ENCODE results near the gene HENMT1.
"Not testable (repeated sequence)": the region's sequence is repeated elsewhere in the genome, so short reads cannot be mapped to it uniquely, and the experiment has no call there.

Gene HENMT1

DNA sequence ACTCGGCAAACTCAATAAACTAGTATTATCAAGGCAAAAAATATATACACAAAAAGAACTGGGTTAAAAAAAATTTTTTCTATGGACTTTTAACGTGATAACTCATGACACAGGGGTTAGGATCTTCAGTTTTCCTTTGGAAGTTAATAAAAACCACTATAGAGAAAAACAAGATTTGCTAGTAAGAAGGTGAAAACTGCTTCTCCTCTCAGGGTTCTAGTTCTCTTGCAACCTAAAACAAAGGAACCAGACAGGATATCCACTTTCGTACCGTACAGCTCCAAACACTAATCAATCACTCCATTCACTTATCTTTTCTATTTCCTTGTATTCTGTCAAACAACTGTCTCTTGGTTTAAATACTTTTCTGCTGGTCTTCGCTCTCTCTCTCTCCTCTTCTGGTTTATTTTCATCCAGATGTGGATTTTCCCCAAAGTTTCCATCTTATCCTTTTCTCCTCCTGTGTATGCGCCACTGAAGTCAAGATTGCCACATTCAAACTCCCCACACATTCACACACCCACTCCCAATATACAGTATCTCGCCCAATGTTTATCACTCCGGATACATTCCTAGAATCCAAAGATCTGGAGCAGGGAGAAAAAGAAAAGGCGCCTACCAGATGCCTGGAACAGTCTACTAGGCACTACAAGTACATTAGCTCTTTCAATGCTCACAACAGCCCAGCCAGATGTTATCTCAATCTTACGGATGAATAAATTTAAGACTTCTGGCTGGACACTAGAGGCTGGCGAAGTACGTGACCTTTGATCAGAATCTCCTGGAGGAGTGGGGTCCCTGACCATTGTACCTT lies 30.4 kb upstream of the HENMT1 start:
- peak overlapping the region; percentile 99 for H3K4me3 Mint-ChIP-seq
- H3K9me3 Mint-ChIP-seq = no peaks in the 10 kb centered on the region
- peak overlapping the region; percentile 100 for H3K27ac Mint-ChIP-seq
- H3K36me3 Mint-ChIP-seq (ENCODE audit: low read depth) = peaks cover 29% of the 10 kb centered on the region
- H3K4me1 Mint-ChIP-seq (ENCODE audit: low read depth) = peaks cover 26% of the 10 kb centered on the region
- H3K27me3 Mint-ChIP-seq (ENCODE audit: low read depth) = peaks cover 6% of the 10 kb centered on the region

DNA sequence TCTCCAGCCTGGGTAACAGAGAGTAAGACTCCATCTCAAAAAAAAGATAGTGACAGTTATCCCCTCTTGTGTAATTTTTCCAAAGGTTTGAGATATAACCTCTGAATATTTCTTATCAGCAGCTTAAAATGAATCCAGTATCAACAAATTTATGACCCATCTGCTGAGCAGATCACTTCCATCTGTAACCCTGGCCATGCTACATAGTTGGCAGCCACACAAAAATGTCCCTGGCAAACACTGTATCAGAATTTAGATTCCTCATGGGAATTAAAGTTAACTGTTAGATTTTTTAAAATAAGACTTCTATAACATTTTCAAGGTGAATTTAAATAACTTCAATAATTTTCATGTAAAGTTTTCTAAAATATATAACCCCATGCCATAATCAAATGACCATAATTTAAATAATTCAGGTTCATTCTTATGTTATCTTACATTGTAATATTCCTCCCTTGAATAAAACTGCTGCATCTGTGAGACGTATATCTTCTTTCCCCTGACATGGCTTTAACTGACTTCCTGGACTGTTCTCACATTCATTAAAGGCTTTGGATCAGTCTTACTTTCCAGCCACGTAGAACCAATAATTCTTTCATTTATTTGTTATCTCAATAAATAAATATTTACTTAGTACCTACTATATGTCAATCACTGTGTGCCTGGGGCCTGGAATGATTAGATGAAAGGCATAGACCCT lies 25.9 kb upstream of the HENMT1 start:
- Mint-ChIP-seq H3K27ac (no peak overlapping the region), H3K9me3 (no peaks in the 10 kb centered on the region), H3K4me3 (no peak overlapping the region), H3K27me3 (ENCODE audit: low read depth) (peaks cover 10% of the 10 kb centered on the region), H3K36me3 (ENCODE audit: low read depth) (no peaks in the 10 kb centered on the region), H3K4me1 (ENCODE audit: low read depth) (peaks cover 14% of the 10 kb centered on the region)

DNA sequence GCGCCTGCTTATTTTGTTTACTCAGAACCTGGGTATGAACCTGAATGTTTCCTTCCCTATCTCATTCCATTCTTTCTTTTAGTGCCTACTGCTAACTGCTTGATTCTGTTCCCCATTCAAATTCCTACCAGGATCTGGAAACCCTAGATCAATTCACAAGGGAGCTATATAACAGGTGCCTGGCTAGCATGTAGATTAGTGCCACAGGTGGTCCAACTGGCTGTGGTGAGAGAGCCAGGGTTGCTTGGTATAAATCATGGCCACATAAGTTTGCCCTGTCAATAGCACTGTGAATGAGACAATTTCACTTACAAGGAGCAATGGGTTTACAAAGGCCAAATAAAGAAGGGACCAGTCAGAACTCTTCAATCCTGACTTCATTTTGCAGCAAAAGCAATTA lies 24.6 kb upstream of the HENMT1 start:
- Mint-ChIP-seq H3K27ac (no peak overlapping the region), H3K27me3 (ENCODE audit: low read depth) (peaks cover 10% of the 10 kb centered on the region), H3K9me3 (no peaks in the 10 kb centered on the region), H3K4me1 (ENCODE audit: low read depth) (peaks cover 6% of the 10 kb centered on the region), H3K36me3 (ENCODE audit: low read depth) (no peaks in the 10 kb centered on the region), H3K4me3 (no peak overlapping the region)

DNA sequence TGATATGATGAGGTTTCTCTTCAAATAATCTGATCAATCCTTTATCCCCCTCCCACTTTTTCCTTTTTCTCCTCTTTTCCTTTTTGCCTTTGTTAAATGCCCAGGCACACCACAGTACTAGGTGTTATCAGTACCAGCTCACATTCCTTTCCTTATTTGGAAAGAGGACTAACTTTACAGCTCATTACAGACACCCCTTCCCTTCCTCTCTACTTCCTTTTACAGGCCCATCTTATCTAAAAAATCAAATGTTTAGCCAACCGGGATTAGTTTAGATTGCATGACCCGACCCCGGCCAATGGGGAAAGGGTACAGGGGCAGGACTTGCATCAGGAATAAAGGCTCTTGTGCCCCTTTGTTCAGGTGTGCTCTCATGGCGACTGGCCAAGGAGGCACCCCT lies 20.8 kb upstream of the HENMT1 start:
- H3K4me3 Mint-ChIP-seq; H3K27me3 Mint-ChIP-seq (ENCODE audit: low read depth); H3K9me3 Mint-ChIP-seq; H3K36me3 Mint-ChIP-seq (ENCODE audit: low read depth); H3K27ac Mint-ChIP-seq; H3K4me1 Mint-ChIP-seq (ENCODE audit: low read depth): not testable (repeated sequence)

DNA sequence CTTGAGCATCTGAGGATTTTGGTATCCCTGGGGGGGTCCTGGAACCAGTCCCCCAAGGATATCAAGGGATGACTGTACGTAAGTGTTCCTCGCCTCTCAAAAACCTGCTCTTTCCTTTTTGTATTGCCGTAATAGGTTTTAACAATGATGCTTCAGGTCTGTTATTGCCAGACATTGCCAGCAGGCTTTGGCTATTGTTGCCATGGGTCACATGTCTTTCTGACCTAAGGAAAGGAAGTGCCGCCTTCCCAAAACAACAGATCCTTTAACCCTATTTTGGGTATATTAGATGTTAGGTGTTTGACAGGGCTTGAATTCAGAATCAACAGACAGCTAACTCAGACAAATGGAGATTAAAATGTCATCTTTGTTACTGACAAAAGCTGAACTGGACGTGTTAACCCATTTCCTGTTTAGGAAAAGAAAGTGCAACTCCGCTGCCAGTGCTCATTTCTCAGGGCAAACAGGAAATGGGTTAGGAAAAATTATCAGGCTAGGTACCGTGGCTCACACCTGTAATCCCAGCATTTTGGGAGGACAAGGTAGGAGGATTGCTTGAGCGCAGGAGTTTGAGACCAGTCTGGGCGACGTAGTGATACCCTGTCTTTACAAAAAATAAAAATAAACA lies 18.8 kb upstream of the HENMT1 start:
- no peak overlapping the region for H3K4me3 Mint-ChIP-seq
- peaks cover 8% of the 10 kb centered on the region for H3K27me3 Mint-ChIP-seq (ENCODE audit: low read depth)
- no peaks in the 10 kb centered on the region for H3K9me3 Mint-ChIP-seq
- H3K36me3 Mint-ChIP-seq (ENCODE audit: low read depth) = no peaks in the 10 kb centered on the region
- H3K27ac Mint-ChIP-seq = peak overlapping the region; percentile 24
- peaks cover 6% of the 10 kb centered on the region for H3K4me1 Mint-ChIP-seq (ENCODE audit: low read depth)

DNA sequence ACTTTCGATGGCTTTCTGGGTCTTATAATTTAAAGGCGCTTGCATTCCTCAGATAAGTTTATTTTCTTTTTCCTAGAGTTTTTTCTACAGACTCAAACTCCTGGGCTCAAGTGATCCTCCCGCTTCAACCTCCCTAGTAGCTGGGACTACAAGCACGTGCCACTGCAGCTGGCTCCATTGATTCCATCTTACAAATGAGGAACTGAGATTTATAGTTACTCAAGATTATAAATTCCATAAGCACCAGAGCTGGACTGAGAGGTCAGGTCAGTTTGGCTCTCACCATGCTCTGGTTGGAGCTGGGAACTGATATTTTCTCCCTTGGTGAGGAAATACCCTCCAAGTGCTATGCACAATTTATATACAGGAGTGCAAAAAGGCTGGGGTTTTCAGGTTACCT lies 17.8 kb upstream of the HENMT1 start:
- H3K27me3 Mint-ChIP-seq (ENCODE audit: low read depth) = peaks cover 6% of the 10 kb centered on the region
- H3K9me3 Mint-ChIP-seq = no peaks in the 10 kb centered on the region
- no peak overlapping the region for H3K4me3 Mint-ChIP-seq
- no peaks in the 10 kb centered on the region for H3K36me3 Mint-ChIP-seq (ENCODE audit: low read depth)
- peaks cover 6% of the 10 kb centered on the region for H3K4me1 Mint-ChIP-seq (ENCODE audit: low read depth)
- no peak overlapping the region for H3K27ac Mint-ChIP-seq

DNA sequence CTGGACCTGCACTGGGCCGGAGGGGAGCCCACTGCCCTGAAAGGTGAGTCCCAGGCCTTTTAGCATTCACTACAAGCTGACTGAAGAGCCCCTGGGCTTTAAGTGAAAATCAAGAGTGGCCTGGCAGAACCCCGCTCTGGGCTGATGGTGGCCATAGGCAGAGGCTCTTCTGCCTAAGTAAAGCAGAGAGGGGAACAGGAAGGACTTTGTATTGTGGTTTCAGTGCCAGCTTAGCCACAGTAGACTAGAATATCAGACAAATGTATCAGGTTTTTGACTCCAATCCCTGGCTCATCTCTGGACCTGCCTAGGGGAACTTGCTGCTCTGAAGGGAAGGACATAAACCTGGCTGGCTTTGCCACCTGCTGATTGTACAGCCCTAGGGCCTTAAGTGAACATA lies 10.2 kb upstream of the HENMT1 start:
- H3K4me3 Mint-ChIP-seq = no peak overlapping the region

DNA sequence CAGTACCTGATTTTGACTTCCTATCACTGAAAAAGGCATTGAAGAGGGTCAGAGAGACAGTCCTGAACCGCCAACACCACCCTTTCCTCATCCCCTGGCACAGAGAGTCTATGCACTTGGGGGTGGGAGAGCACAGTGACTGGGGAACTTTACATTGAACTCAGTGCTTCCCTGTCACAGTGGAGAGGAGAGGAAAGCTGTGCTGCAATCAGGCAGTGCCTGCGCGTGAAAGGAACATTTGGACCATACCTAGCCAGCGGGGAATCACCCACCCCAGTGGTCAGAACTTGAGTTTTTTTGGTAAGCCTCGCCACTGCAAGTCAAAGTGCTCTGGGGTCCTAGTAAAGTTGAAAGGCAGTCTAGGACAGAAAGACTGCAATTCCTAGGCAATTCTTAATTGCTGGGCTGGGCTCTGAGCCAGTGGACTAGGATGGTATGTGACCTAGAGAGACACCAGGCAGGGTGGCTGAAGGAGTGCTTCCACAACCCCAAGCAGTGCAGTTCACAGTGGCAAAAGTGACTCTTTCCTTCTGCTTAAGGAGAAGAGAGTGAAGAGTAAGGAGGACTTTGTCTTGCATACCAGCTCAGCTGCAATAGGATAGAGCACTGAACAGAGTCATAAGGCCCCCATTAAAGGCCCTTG lies 9.4 kb upstream of the HENMT1 start:
- Mint-ChIP-seq H3K4me3 (no peak overlapping the region), H3K27ac (peak overlapping the region; percentile 21), H3K4me1 (ENCODE audit: low read depth) (peaks cover 6% of the 10 kb centered on the region), H3K36me3 (ENCODE audit: low read depth) (no peaks in the 10 kb centered on the region), H3K9me3 (no peaks in the 10 kb centered on the region), H3K27me3 (ENCODE audit: low read depth) (peaks cover 13% of the 10 kb centered on the region)

More for the DNA sequence above, 10.2 kb upstream of the HENMT1 start:
- Mint-ChIP-seq H3K27me3 (ENCODE audit: low read depth) (peaks cover 13% of the 10 kb centered on the region), H3K27ac (no peak overlapping the region), H3K36me3 (ENCODE audit: low read depth) (no peaks in the 10 kb centered on the region), H3K4me1 (ENCODE audit: low read depth) (peaks cover 6% of the 10 kb centered on the region), H3K9me3 (no peaks in the 10 kb centered on the region)

DNA sequence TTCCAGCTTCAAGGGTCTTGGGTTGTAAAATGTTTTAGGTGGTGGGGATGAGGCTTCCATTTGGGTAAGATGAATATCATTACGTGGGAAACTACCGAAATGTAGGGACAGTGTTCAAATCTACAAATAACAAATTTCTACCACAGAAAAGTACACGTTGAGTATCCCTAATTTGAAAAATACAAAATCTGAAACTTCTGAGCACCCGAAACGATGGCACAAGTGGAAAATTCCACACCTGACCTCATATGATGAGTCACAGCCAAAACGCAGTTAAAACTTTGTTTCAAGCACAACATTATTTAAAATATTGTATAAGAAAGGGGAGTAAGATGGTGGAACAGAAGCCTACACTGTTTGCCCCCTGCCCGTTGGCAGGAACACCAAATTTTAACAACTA lies 8.8 kb upstream of the HENMT1 start:
- Mint-ChIP-seq H3K4me3 (no peak overlapping the region), H3K27ac (peak overlapping the region; percentile 21), H3K9me3 (no peaks in the 10 kb centered on the region), H3K36me3 (ENCODE audit: low read depth) (no peaks in the 10 kb centered on the region), H3K27me3 (ENCODE audit: low read depth) (peaks cover 13% of the 10 kb centered on the region), H3K4me1 (ENCODE audit: low read depth) (peaks cover 6% of the 10 kb centered on the region)

DNA sequence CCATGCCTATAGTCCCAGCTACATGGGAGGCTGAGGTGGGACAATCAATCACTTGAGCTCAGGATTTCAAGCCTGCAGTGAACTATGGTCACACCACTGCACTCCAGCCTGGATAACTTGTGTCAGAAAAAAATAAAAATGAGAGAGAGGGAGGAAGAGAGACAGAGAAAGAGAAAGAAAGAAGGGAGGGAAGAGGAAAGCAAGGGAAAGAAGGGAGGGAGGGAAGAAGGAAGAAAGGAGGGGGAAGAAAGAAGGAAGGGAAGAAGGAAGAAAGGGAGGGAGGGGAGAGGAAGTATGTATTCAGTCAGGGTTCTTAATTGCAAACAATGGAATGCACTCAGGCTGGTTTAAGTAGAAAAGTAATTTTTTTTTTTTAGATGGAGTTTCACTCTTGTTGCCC lies 7.9 kb upstream of the HENMT1 start:
- no peaks in the 10 kb centered on the region for H3K9me3 Mint-ChIP-seq
- peaks cover 13% of the 10 kb centered on the region for H3K27me3 Mint-ChIP-seq (ENCODE audit: low read depth)
- no peak overlapping the region for H3K27ac Mint-ChIP-seq
- H3K36me3 Mint-ChIP-seq (ENCODE audit: low read depth) = no peaks in the 10 kb centered on the region
- no peak overlapping the region for H3K4me3 Mint-ChIP-seq
- H3K4me1 Mint-ChIP-seq (ENCODE audit: low read depth) = peaks cover 6% of the 10 kb centered on the region

DNA sequence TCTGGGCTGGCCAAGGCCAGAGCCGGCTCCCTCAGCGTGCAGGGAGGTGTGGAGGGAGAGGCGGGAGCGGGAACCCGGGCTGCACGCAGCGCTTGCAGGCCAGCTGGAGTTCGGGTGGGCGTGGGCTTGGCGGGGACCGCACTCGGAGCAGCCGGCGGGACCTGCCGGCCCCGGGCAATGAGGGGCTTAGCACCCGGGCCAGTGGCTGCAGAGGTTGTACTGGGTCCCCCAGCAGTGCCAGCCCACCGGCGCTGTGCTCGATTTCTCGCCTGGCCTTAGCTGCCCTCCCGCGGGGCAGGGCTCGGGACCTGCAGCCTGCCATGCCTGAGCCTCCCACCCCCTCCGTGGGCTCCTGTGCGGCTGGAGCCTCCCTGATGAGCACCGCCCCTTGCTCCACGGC lies 6.5 kb upstream of the HENMT1 start:
- peaks cover 11% of the 10 kb centered on the region for H3K4me1 Mint-ChIP-seq (ENCODE audit: low read depth)
- H3K4me3 Mint-ChIP-seq; H3K27ac Mint-ChIP-seq; H3K9me3 Mint-ChIP-seq; H3K36me3 Mint-ChIP-seq (ENCODE audit: low read depth); H3K27me3 Mint-ChIP-seq (ENCODE audit: low read depth): not testable (repeated sequence)

DNA sequence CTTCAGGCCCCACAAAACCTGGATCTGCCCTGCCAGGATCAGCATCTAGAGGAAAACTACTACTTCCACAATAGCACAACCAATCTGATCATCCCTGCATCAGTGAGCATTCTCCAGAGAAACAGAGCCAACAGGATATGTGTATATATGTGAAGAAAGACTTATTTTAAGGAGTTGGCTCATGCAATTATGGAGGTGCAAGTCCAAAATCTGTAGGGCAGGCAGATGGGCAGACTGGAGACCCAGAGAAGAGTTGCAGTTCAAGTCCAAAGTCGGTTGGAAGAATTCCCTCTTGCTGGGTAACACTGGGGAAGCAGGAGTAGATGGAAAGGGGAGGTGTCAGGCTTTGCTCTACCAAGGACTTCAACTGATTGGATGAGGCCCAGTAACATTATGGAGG lies 4.9 kb upstream of the HENMT1 start:
- H3K4me1 Mint-ChIP-seq (ENCODE audit: low read depth) = peaks cover 8% of the 10 kb centered on the region
- H3K27ac Mint-ChIP-seq = no peak overlapping the region
- H3K27me3 Mint-ChIP-seq (ENCODE audit: low read depth) = no peaks in the 10 kb centered on the region
- no peaks in the 10 kb centered on the region for H3K9me3 Mint-ChIP-seq
- H3K36me3 Mint-ChIP-seq (ENCODE audit: low read depth) = no peaks in the 10 kb centered on the region
- H3K4me3 Mint-ChIP-seq = no peak overlapping the region

DNA sequence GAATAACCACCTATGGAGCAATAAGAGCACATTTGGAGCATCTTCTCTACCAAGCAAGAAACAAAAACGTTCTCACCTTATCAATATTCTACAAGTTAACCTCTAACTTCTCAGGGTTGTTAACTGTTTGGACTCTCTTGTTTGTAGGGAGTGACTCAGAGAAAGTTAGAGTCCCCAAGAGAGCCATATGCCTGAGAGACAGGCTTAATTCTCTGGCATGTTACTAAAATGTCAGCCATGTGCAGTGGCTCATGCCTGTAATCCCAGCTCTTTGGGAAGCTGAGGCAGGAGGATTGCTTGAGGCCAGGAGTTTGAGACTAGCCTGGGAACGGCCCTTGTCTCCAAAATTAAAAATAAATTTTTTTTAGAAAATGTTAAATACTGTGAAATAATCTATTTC lies 4.2 kb upstream of the HENMT1 start:
- no peak overlapping the region for H3K27ac Mint-ChIP-seq
- no peaks in the 10 kb centered on the region for H3K36me3 Mint-ChIP-seq (ENCODE audit: low read depth)
- H3K9me3 Mint-ChIP-seq = no peaks in the 10 kb centered on the region
- H3K4me1 Mint-ChIP-seq (ENCODE audit: low read depth) = peaks cover 13% of the 10 kb centered on the region
- H3K27me3 Mint-ChIP-seq (ENCODE audit: low read depth) = no peaks in the 10 kb centered on the region
- no peak overlapping the region for H3K4me3 Mint-ChIP-seq

DNA sequence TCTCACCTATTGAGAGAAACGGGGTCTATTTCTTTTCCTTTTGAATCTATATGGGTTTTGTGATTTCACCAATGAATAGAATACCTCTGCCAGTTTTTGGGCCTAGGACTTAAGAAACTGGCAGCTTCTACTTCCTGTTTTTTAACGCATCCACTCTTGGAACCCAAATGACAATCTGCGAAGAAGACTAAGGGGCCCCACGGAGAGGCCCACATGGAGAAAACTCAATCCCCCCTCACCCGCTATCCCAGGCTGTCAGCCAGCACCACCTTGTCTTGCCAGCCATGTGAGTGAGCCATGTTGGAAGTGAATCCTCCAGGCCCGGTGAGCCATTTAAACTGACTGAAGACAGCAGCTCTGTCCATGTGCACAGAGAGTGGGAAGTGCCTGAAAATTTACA lies 3.6 kb upstream of the HENMT1 start:
- Mint-ChIP-seq H3K4me3 (no peak overlapping the region), H3K9me3 (no peaks in the 10 kb centered on the region), H3K27ac (no peak overlapping the region), H3K36me3 (ENCODE audit: low read depth) (no peaks in the 10 kb centered on the region), H3K27me3 (ENCODE audit: low read depth) (no peaks in the 10 kb centered on the region), H3K4me1 (ENCODE audit: low read depth) (peaks cover 19% of the 10 kb centered on the region)
